Aorta (tissue), 5 donors: Measurements from ENCODE around the gene WFDC8. TPM values are rescaled to one million over a fixed set of nuclear protein-coding genes. Genes with fewer than 3 reads are reported as not detected.

Experiments
- ATAC-seq: fragments of 200-7000 bp; cut with Tn5 transposase; one replicate; pipeline ENCODE4 v1.9.1; 2022; ENCODE audit warnings: moderate library complexity; ENCODE audit not compliant: low FRiP score
- DNase-seq, 2 donors: peaks; one replicate each; pipeline ENCODE4 v3.0.0-alpha.2; 2020
- H3K27ac ChIP-seq, 2 donors: one replicate each; pipeline ENCODE4 v1.5.1; 2013; ENCODE audit warnings: low read length in 2 of 2, mild to moderate bottlenecking in 2 of 2, moderate library complexity in 2 of 2, control low read depth in 1 of 2, inconsistent platforms in 1 of 2, low read depth in 1 of 2
- H3K27me3 ChIP-seq, 2 donors: one replicate each; pipeline ENCODE4 v1.6.1; 2013; ENCODE audit warnings: control low read depth in 1 of 2, low read length in 1 of 2, mild to moderate bottlenecking in 1 of 2, moderate library complexity in 1 of 2; ENCODE audit not compliant: insufficient read depth in 2 of 2, control insufficient read depth in 1 of 2
- H3K36me3 ChIP-seq, 2 donors: one replicate each; pipeline ENCODE4 v1.6.1; 2013; ENCODE audit warnings: control low read depth in 1 of 2, low read length in 1 of 2, mild to moderate bottlenecking in 1 of 2; ENCODE audit not compliant: insufficient read depth in 2 of 2, control insufficient read depth in 1 of 2
- H3K4me1 ChIP-seq, 2 donors: one replicate each; pipeline ENCODE4 v1.6.1; 2013; ENCODE audit warnings: low read length in 2 of 2, control low read depth in 1 of 2, mild to moderate bottlenecking in 1 of 2, moderate library complexity in 1 of 2; ENCODE audit not compliant: insufficient read depth in 2 of 2, control insufficient read depth in 1 of 2
- H3K4me3 ChIP-seq, 2 donors: one replicate each; pipeline ENCODE4 v1.5.1; 2013; ENCODE audit warnings: low read length in 2 of 2, control low read depth in 1 of 2, mild to moderate bottlenecking in 1 of 2
- H3K9me3 ChIP-seq: one replicate; pipeline ENCODE4 v1.6.1; 2013; ENCODE audit warnings: mild to moderate bottlenecking, low read length; ENCODE audit not compliant: control insufficient read depth
- WGBS, 2 donors: extraction: QIAGEN DNeasy Blood & Tissue Kit; methylation state at CpG; one replicate each; pipeline ENCODE4 v1.1.7; 2013; 5-methylcytosine and 5-hydroxymethylcytosine counted together
- intact Hi-C, 2 donors: fragments of 100-400 bp; cut with DNase I; formaldehyde crosslinking; loops; one replicate each; pipeline versions ENCODE4 v1.14.2 to v1.15.0; 2022
- long read RNA-seq, 2 donors: library from polyadenylated mRNA; unstranded; transcript quantifications; one replicate each; pipeline ENCODE4 v2.0.0, GENCODE V29; 2020 to 2021
- polyA plus RNA-seq, 2 donors: library from polyadenylated mRNA; stranded (reverse); fragments of 200-250 nt; gene quantifications; one replicate each; pipeline ENCODE4 v1.2.3, GENCODE V29; 2013
- total RNA-seq, 2 donors: library from RNA; stranded (reverse); fragmentation: NEBNext Ultra II Directional; extraction: Animal tissue kit (Norgen Biotek cat#: 25700); gene quantifications; one replicate each; pipeline ENCODE4 v1.2.1, GENCODE V29; 2021
- donor health status: healthy with polysubstance abuse.
- donor health status: Bipolar disorder and iron deficiency.
- donor health status: DM: no; HTN: no; CAD: no.
- donor health status: DM: no; HTN: no; CAD: no.
- donor health status: DM: yes; HTN: yes; CAD: no.

The WFDC8 gene
- total RNA-seq (not detected), polyA plus RNA-seq (not detected)
- long read RNA-seq, donor 1, result 0 reads
- long read RNA-seq, donor 2, result 0 reads

DNA sequence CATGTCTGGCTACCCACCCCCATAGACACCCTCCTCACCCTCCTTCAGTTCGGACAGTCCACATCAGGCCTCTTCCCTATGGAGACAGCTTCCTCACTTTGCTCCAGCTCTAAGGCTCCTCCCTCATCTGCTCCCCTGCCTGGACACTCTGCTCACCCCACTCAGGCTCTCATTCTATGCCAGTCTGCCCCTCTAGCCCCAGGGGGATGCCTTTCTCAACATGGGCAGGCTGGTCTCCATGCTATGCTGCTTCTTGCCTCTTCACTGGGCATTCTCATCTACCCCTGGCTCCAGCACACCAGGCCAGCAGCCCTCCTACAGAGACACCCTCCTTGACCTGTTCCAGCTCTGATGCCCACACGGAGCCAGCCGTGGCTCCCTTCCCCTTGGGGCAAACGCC lies at the start of gene WFDC8:
Gene WFDC8 (minus strand): TSS at position 101 of the 400 bp plus-strand sequence. CDS start 37 bp downstream, at position 64.
- Histone ChIP-seq H3K4me3 (no peak within 1 kb of the TSS), H3K36me3 (no peaks in the 10 kb centered on the region), H3K4me1 (no peaks in the 10 kb centered on the region), H3K9me3 (peaks cover 2% of the 10 kb centered on the region), H3K27ac (no peak within 1 kb of the TSS), H3K27me3 (no peaks in the 10 kb centered on the region)
- DNase-seq (no peak), ATAC-seq (no peak)
- 57 to 64% methylated on average over 4 of the region's 4 CpGs for WGBS, 2 donors
- intact Hi-C loops, result no loop called here

DNA sequence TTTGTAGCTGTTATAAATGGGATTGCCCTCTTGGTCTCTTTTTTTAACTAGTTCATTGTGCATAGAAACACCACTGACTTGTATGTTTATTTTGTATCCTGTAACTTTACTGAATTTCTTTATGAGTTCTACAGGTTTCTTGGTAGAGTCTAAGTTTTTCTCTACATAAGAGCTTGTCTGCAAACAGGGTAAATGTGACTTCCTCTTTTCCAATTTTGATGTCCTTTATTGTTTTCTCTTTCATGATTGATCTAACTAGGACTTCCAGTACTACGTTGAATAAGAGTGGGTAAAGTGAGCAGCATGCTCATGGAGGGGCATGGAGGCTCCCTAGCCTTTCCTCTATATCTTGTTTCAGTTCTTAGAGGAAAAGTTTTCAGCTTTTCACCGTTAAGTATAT lies 47.5 kb upstream of the WFDC8 start:
- no peaks in the 10 kb centered on the region for H3K36me3 ChIP-seq
- no peak for DNase-seq
- no peak for ATAC-seq
- no peaks in the 10 kb centered on the region for H3K9me3 ChIP-seq
- no peaks in the 10 kb centered on the region for H3K27me3 ChIP-seq
- 68% methylated on average over 2 of the region's 2 CpGs for WGBS, 2 donors
- H3K4me1 ChIP-seq, result no peaks in the 10 kb centered on the region
- H3K27ac ChIP-seq, result no peak overlapping the region
- no peak overlapping the region for H3K4me3 ChIP-seq
- intact Hi-C loops, result no loop called here

- Histone ChIP-seq H3K27ac (no peak overlapping the region), H3K4me1 (no peaks in the 10 kb centered on the region)
Measured at GRCh38 chr20:45621593-45621992, 42.5 kb upstream of the WFDC8 start.

GRCh38 chr20:45617591-45617990 lies 38.5 kb upstream of the WFDC8 start:
- peaks cover 0 to 2% of the 10 kb centered on the region in 2 donors for H3K27me3 ChIP-seq
- DNase-seq (no peak), ATAC-seq (no peak)
- no peaks in the 10 kb centered on the region for H3K4me1 ChIP-seq
- WGBS, 2 donors, result 88 to 93% methylated on average over 2 of the region's 2 CpGs
- intact Hi-C loops, result no loop called here
- no peaks in the 10 kb centered on the region for H3K36me3 ChIP-seq
- no peak overlapping the region for H3K4me3 ChIP-seq
- H3K9me3 ChIP-seq, result no peaks in the 10 kb centered on the region
- no peak overlapping the region for H3K27ac ChIP-seq

More at GRCh38 chr20:45621593-45621992, 42.5 kb upstream of the WFDC8 start:
- intact Hi-C loops, result no loop called here
- ATAC-seq, result no peak
- Histone ChIP-seq H3K9me3 (no peaks in the 10 kb centered on the region), H3K27me3 (no peaks in the 10 kb centered on the region), H3K36me3 (no peaks in the 10 kb centered on the region), H3K4me3 (no peak overlapping the region)
- WGBS, 2 donors, result 78 to 80% methylated on average over 2 of the region's 2 CpGs
- no peak for DNase-seq

GRCh38 chr20:45612314-45612713 lies 33.2 kb upstream of the WFDC8 start:
- Histone ChIP-seq H3K4me3 (no peak overlapping the region), H3K9me3 (no peaks in the 10 kb centered on the region), H3K27ac (no peak overlapping the region), H3K36me3 (no peaks in the 10 kb centered on the region), H3K4me1 (no peaks in the 10 kb centered on the region), H3K27me3 (peaks cover 0 to 2% of the 10 kb centered on the region in 2 donors)
- intact Hi-C loops, result no loop called here
- DNase-seq, result no peak
- no peak for ATAC-seq

GRCh38 chr20:45611054-45611453 lies 32.0 kb upstream of the WFDC8 start:
- no peak overlapping the region for H3K27ac ChIP-seq
- ATAC-seq, result no peak

GRCh38 chr20:45607810-45608209 lies 28.7 kb upstream of the WFDC8 start:
- ATAC-seq (no peak), DNase-seq (no peak)
- intact Hi-C loops, result no loop called here
- Histone ChIP-seq H3K36me3 (no peaks in the 10 kb centered on the region), H3K9me3 (peaks cover 3% of the 10 kb centered on the region), H3K4me1 (no peaks in the 10 kb centered on the region), H3K27ac (no peak overlapping the region), H3K27me3 (no peaks in the 10 kb centered on the region), H3K4me3 (no peak overlapping the region)
- 86 to 88% methylated on average over 1 of the region's 1 CpG for WGBS, 2 donors

More at GRCh38 chr20:45611054-45611453, 32.0 kb upstream of the WFDC8 start:
- no peak for DNase-seq
- Histone ChIP-seq H3K36me3 (no peaks in the 10 kb centered on the region), H3K9me3 (peaks cover 3% of the 10 kb centered on the region), H3K27me3 (peaks cover 0 to 2% of the 10 kb centered on the region in 2 donors), H3K4me3 (no peak overlapping the region), H3K4me1 (no peaks in the 10 kb centered on the region)
- intact Hi-C loops, result no loop called here
- 58 to 64% methylated on average over 4 of the region's 4 CpGs for WGBS, 2 donors

GRCh38 chr20:45595235-45595634 lies 16.2 kb upstream of the WFDC8 start:
- Histone ChIP-seq H3K4me1 (no peaks in the 10 kb centered on the region), H3K36me3 (no peaks in the 10 kb centered on the region), H3K9me3 (peaks cover 4% of the 10 kb centered on the region), H3K27me3 (no peaks in the 10 kb centered on the region), H3K27ac (no peak overlapping the region), H3K4me3 (no peak overlapping the region)
- 22 to 33% methylated on average over 1 of the region's 1 CpG for WGBS, 2 donors
- ATAC-seq, result no peak
- DNase-seq, result no peak
- intact Hi-C loops, result no loop called here

GRCh38 chr20:45593498-45593897 lies 14.4 kb upstream of the WFDC8 start:
- no peak for ATAC-seq
- no peak for DNase-seq
- Histone ChIP-seq H3K4me3 (no peak overlapping the region), H3K9me3 (peaks cover 2% of the 10 kb centered on the region), H3K4me1 (no peaks in the 10 kb centered on the region), H3K27ac (no peak overlapping the region), H3K27me3 (no peaks in the 10 kb centered on the region), H3K36me3 (no peaks in the 10 kb centered on the region)
- intact Hi-C loops, result no loop called here
- 37 to 40% methylated on average over 1 of the region's 1 CpG for WGBS, 2 donors
